Measurements from ENCODE around the gene ANO1.
"Not testable (repeated sequence)": the region's sequence is repeated elsewhere in the genome, so short reads cannot be mapped to it uniquely, and the experiment has no call there.

The ANO1 gene

GRCh38 chr11:70078095-70078780 lies at the start of gene ANO1:
Gene ANO1 (plus strand): TSS chr11:70078317. CDS start chr11:70078607, 290 bp downstream.
- Histone ChIP-seq H3K9me3 (ENCODE audit: control insufficient read depth in 2 of 2, low read length in 2 of 2) (no peaks in the 10 kb centered on the region), H3K9ac (ENCODE audit: low read length in 2 of 2) (no peak within 1 kb of the TSS), H3K27me3 (ENCODE audit: control insufficient read depth in 1 of 2, insufficient read depth in 2 of 2, low read length in 2 of 2) (peaks cover 27 to 29% of the 10 kb centered on the region in 2 donors), H3K27ac (ENCODE audit: low read length) (no peak within 1 kb of the TSS), H3K36me3 (ENCODE audit: control insufficient read depth in 2 of 2, insufficient read depth in 2 of 2, low read length in 2 of 2) (no peaks in the 10 kb centered on the region), H3K4me1 (ENCODE audit: control insufficient read depth, insufficient read depth, low read length) (peaks cover 7% of the 10 kb centered on the region), H3K4me3 (ENCODE audit: low read length in 2 of 2) (peak within 1 kb of the TSS in 1 of 2 donors; percentile 40)

DNA sequence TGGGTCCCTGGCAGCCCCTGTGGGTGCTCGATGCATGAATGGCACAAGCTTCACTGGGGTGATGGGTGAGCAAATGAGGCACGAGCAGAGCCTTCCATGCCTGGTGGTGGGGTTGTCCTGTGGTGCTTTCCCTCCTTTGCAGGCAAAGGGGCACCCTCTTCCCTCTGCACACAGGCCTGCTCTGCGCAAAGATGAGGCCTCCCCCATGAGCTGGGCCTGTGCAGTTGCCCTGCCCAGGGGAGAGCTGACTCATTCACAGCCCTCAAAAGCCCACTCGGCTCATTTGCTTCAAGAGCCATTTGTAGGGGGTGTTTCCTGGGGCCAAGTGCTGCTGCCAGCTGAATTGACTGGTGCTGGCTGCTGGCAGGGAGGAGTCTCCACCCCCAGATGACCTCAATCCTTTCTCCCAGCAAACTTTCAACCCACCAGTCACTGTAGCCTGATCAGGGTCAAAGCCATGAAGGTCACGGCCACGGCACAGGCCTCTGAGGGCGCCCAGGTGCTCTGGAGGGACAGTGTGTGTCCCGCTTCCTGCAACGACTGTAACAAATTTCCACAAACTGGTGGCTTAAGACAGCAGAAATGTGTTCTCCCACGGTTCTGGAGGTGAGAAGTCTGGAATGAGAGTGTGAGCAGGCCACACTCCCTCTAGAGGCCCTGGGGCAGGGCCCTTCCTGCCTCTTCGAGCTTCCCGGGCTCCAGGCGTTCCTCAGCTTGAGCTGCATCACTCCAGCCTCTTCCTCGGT lies 48.8 kb upstream of the ANO1 start:
- Histone ChIP-seq H3K9ac (ENCODE audit: low read length in 2 of 2) (no peak overlapping the region), H3K27ac (ENCODE audit: low read length) (no peak overlapping the region), H3K4me1 (ENCODE audit: control insufficient read depth, insufficient read depth, low read length) (no peaks in the 10 kb centered on the region), H3K9me3 (ENCODE audit: control insufficient read depth in 2 of 2, low read length in 2 of 2) (peaks cover 3 to 5% of the 10 kb centered on the region in 2 donors), H3K4me3 (ENCODE audit: low read length in 2 of 2) (no peak overlapping the region), H3K36me3 (ENCODE audit: control insufficient read depth in 2 of 2, insufficient read depth in 2 of 2, low read length in 2 of 2) (no peaks in the 10 kb centered on the region), H3K27me3 (ENCODE audit: control insufficient read depth in 1 of 2, insufficient read depth in 2 of 2, low read length in 2 of 2) (no peaks in the 10 kb centered on the region)

GRCh38 chr11:70029861-70030380 lies 48.2 kb upstream of the ANO1 start:
- Histone ChIP-seq H3K9ac (ENCODE audit: low read length in 2 of 2) (no peak overlapping the region), H3K27ac (ENCODE audit: low read length) (no peak overlapping the region)

GRCh38 chr11:70030412-70030811 lies 47.7 kb upstream of the ANO1 start:
- no peaks in the 10 kb centered on the region for H3K27me3 ChIP-seq (ENCODE audit: control insufficient read depth in 1 of 2, insufficient read depth in 2 of 2, low read length in 2 of 2)
- no peak overlapping the region for H3K9ac ChIP-seq (ENCODE audit: low read length in 2 of 2)
- H3K4me1 ChIP-seq (ENCODE audit: control insufficient read depth, insufficient read depth, low read length): no peaks in the 10 kb centered on the region
- no peaks in the 10 kb centered on the region for H3K36me3 ChIP-seq (ENCODE audit: control insufficient read depth in 2 of 2, insufficient read depth in 2 of 2, low read length in 2 of 2)
- H3K9me3 ChIP-seq (ENCODE audit: control insufficient read depth in 2 of 2, low read length in 2 of 2): peaks cover 0 to 5% of the 10 kb centered on the region in 2 donors
- H3K4me3 ChIP-seq (ENCODE audit: low read length in 2 of 2): no peak overlapping the region
- H3K27ac ChIP-seq (ENCODE audit: low read length): no peak overlapping the region

More at GRCh38 chr11:70029861-70030380, 48.2 kb upstream of the ANO1 start:
- Histone ChIP-seq H3K4me3 (ENCODE audit: low read length in 2 of 2) (no peak overlapping the region), H3K4me1 (ENCODE audit: control insufficient read depth, insufficient read depth, low read length) (no peaks in the 10 kb centered on the region), H3K9me3 (ENCODE audit: control insufficient read depth in 2 of 2, low read length in 2 of 2) (peaks cover 2 to 5% of the 10 kb centered on the region in 2 donors), H3K27me3 (ENCODE audit: control insufficient read depth in 1 of 2, insufficient read depth in 2 of 2, low read length in 2 of 2) (no peaks in the 10 kb centered on the region), H3K36me3 (ENCODE audit: control insufficient read depth in 2 of 2, insufficient read depth in 2 of 2, low read length in 2 of 2) (no peaks in the 10 kb centered on the region)

- H3K9ac ChIP-seq (ENCODE audit: low read length in 2 of 2): no peak overlapping the region
- H3K27me3 ChIP-seq (ENCODE audit: control insufficient read depth in 1 of 2, insufficient read depth in 2 of 2, low read length in 2 of 2): no peaks in the 10 kb centered on the region
- H3K4me3 ChIP-seq (ENCODE audit: low read length in 2 of 2): no peak overlapping the region
- no peaks in the 10 kb centered on the region for H3K4me1 ChIP-seq (ENCODE audit: control insufficient read depth, insufficient read depth, low read length)
- no peaks in the 10 kb centered on the region for H3K36me3 ChIP-seq (ENCODE audit: control insufficient read depth in 2 of 2, insufficient read depth in 2 of 2, low read length in 2 of 2)
- H3K9me3 ChIP-seq (ENCODE audit: control insufficient read depth in 2 of 2, low read length in 2 of 2): peaks cover 0 to 3% of the 10 kb centered on the region in 2 donors
- no peak overlapping the region for H3K27ac ChIP-seq (ENCODE audit: low read length)
Measured at GRCh38 chr11:70031631-70032469, 46.3 kb upstream of the ANO1 start.

DNA sequence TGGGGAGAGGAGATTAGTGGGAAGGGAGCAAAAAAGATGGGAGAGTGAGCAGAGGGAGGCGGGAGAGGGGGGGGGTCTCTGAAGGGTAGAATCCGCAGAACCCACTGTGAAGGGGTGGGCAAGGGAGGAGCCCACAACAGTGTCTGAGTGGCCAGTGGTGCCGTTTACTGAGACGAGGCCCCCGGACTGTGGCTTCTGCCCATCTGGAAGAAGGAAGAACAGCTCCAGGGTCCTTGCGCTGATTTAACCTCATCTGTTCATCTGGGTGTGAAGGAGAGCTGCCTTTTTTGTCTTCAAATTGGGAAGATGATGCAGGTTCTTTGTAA lies 45.7 kb upstream of the ANO1 start:
- no peak overlapping the region for H3K9ac ChIP-seq (ENCODE audit: low read length in 2 of 2)
- H3K27me3 ChIP-seq (ENCODE audit: control insufficient read depth in 1 of 2, insufficient read depth in 2 of 2, low read length in 2 of 2): no peaks in the 10 kb centered on the region
- H3K4me1 ChIP-seq (ENCODE audit: control insufficient read depth, insufficient read depth, low read length): no peaks in the 10 kb centered on the region
- H3K4me3 ChIP-seq (ENCODE audit: low read length in 2 of 2): no peak overlapping the region
- peaks cover 0 to 3% of the 10 kb centered on the region in 2 donors for H3K9me3 ChIP-seq (ENCODE audit: control insufficient read depth in 2 of 2, low read length in 2 of 2)
- no peaks in the 10 kb centered on the region for H3K36me3 ChIP-seq (ENCODE audit: control insufficient read depth in 2 of 2, insufficient read depth in 2 of 2, low read length in 2 of 2)
- no peak overlapping the region for H3K27ac ChIP-seq (ENCODE audit: low read length)

DNA sequence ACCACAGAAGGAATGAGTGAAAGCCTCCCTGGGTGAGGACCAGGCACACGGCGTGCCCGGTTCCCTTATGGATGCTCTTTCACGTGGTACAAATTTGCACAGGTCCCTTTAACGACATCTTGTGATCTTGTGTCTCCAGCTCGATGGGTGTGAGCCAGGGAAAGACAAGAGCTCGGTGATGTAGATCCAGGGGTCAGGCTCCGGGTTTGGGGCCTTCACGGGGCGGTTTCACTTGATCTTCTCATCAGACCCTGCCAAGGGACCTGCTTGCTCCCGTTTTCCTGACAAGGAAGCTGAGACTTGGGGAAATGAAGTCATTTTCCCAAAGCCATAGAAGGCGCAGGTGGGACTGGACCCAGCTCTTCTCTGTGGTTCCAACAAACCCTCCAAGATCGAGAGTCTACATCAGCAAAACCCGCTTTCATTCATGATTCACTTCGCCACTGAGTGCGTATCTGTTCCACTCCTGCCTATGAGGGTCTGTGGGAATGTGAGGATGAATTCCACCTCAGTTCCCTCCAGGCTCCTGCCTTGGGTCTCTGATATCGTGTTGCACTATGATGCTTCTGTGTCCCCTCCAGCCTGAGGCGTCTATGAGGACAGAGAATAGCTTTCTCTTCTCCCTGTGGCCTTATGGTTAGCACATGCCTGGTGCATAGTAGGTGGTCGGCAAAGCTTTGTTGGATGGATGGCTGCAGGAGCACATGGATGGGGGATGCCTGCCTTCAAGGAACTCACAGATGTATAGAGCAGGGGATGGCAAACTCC lies 45.0 kb upstream of the ANO1 start:
- Histone ChIP-seq H3K9me3 (ENCODE audit: control insufficient read depth in 2 of 2, low read length in 2 of 2) (peaks cover 0 to 3% of the 10 kb centered on the region in 2 donors), H3K9ac (ENCODE audit: low read length in 2 of 2) (no peak overlapping the region), H3K4me3 (ENCODE audit: low read length in 2 of 2) (no peak overlapping the region), H3K27me3 (ENCODE audit: control insufficient read depth in 1 of 2, insufficient read depth in 2 of 2, low read length in 2 of 2) (no peaks in the 10 kb centered on the region), H3K4me1 (ENCODE audit: control insufficient read depth, insufficient read depth, low read length) (no peaks in the 10 kb centered on the region), H3K27ac (ENCODE audit: low read length) (no peak overlapping the region), H3K36me3 (ENCODE audit: control insufficient read depth in 2 of 2, insufficient read depth in 2 of 2, low read length in 2 of 2) (no peaks in the 10 kb centered on the region)

GRCh38 chr11:70033711-70034070 lies 44.4 kb upstream of the ANO1 start:
- no peaks in the 10 kb centered on the region for H3K27me3 ChIP-seq (ENCODE audit: control insufficient read depth in 1 of 2, insufficient read depth in 2 of 2, low read length in 2 of 2)
- H3K9me3 ChIP-seq (ENCODE audit: control insufficient read depth in 2 of 2, low read length in 2 of 2): peaks cover 4 to 9% of the 10 kb centered on the region in 2 donors
- no peak overlapping the region for H3K9ac ChIP-seq (ENCODE audit: low read length in 2 of 2)
- no peaks in the 10 kb centered on the region for H3K36me3 ChIP-seq (ENCODE audit: control insufficient read depth in 2 of 2, insufficient read depth in 2 of 2, low read length in 2 of 2)
- H3K27ac ChIP-seq (ENCODE audit: low read length): no peak overlapping the region
- H3K4me3 ChIP-seq (ENCODE audit: low read length in 2 of 2): no peak overlapping the region
- H3K4me1 ChIP-seq (ENCODE audit: control insufficient read depth, insufficient read depth, low read length): no peaks in the 10 kb centered on the region

DNA sequence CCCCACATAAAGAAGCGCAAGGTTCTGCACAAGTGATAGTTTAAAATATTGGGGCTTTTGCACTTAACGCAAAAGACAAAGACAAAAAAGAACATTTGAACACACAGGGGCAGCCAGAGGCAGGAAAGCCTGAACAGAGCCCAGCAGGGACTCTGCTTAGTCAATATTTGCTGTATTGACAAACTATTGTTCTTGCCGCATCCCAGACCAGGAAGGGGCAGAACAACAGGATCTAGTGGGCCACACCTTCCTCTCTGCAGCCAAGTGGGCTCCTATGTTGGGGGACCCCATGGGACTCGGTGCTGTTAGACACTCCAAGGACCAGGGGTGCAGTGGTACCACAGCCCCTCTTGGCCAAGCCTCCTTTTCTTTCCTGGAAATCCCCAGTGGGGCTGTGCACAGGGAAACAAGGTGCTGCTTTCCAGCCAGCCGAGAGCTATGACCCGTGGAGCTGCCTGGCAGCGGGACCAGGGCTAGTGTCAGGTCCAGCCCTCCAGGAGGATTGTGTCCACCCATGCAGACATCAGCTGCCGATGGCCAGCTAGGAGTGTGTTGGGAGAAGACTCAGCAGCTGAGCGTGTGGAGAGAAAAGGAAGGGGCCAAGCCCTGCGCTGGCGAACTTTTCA lies 43.3 kb upstream of the ANO1 start:
- no peak overlapping the region for H3K4me3 ChIP-seq (ENCODE audit: low read length in 2 of 2)
- peaks cover 9 to 18% of the 10 kb centered on the region in 2 donors for H3K9me3 ChIP-seq (ENCODE audit: control insufficient read depth in 2 of 2, low read length in 2 of 2)

GRCh38 chr11:70035665-70036064 lies 42.5 kb upstream of the ANO1 start:
- H3K4me1 ChIP-seq (ENCODE audit: control insufficient read depth, insufficient read depth, low read length); H3K27me3 ChIP-seq (ENCODE audit: control insufficient read depth in 1 of 2, insufficient read depth in 2 of 2, low read length in 2 of 2); H3K9ac ChIP-seq (ENCODE audit: low read length in 2 of 2); H3K36me3 ChIP-seq (ENCODE audit: control insufficient read depth in 2 of 2, insufficient read depth in 2 of 2, low read length in 2 of 2); H3K27ac ChIP-seq (ENCODE audit: low read length); H3K4me3 ChIP-seq (ENCODE audit: low read length in 2 of 2): not testable (repeated sequence)
- H3K9me3 ChIP-seq (ENCODE audit: control insufficient read depth in 2 of 2, low read length in 2 of 2): peaks cover 9 to 18% of the 10 kb centered on the region in 2 donors

More for the DNA sequence above, 43.3 kb upstream of the ANO1 start:
- Histone ChIP-seq H3K4me1 (ENCODE audit: control insufficient read depth, insufficient read depth, low read length) (no peaks in the 10 kb centered on the region), H3K9ac (ENCODE audit: low read length in 2 of 2) (no peak overlapping the region), H3K27me3 (ENCODE audit: control insufficient read depth in 1 of 2, insufficient read depth in 2 of 2, low read length in 2 of 2) (no peaks in the 10 kb centered on the region), H3K27ac (ENCODE audit: low read length) (no peak overlapping the region), H3K36me3 (ENCODE audit: control insufficient read depth in 2 of 2, insufficient read depth in 2 of 2, low read length in 2 of 2) (no peaks in the 10 kb centered on the region)

Measured in stomach smooth muscle (tissue), 2 donors.